KMS-11 (cell line): ENCODE results near the gene FCN2.

Source experiments
- H2AFZ ChIP-seq: fragments of 200-600 bp; sonication (generic); 2 replicates; pipeline ENCODE4 v1.6.1; 2016; ENCODE audit warnings: antibody characterized with exemption, mixed run types, low read depth
- H3K27ac ChIP-seq: fragments of 200-600 bp; sonication (generic); 2 replicates; pipeline ENCODE4 v1.6.1; 2016; ENCODE audit warnings: mild to moderate bottlenecking, mixed run types
- H3K27me3 ChIP-seq: fragments of 200-600 bp; sonication (generic); 2 replicates; pipeline ENCODE4 v1.6.1; 2017; ENCODE audit warnings: mild to moderate bottlenecking, low read depth, mixed run types, moderate library complexity; ENCODE audit not compliant: insufficient read depth
- H3K36me3 ChIP-seq: fragments of 200-600 bp; sonication (generic); 2 replicates; pipeline ENCODE4 v1.6.1; 2017; ENCODE audit warnings: mild to moderate bottlenecking, mixed run types; ENCODE audit not compliant: insufficient read depth
- H3K4me1 ChIP-seq: fragments of 200-600 bp; sonication (generic); 2 replicates; pipeline ENCODE4 v1.6.1; 2016; ENCODE audit warnings: mild to moderate bottlenecking, low read depth, mixed run types; ENCODE audit not compliant: poor library complexity, severe bottlenecking
- H3K4me2 ChIP-seq: fragments of 200-600 bp; sonication (generic); 2 replicates; pipeline ENCODE4 v1.7.0; 2016; ENCODE audit warnings: mild to moderate bottlenecking, mixed run types
- H3K4me3 ChIP-seq: fragments of 200-600 bp; sonication (generic); IDR thresholded peaks from 2 replicates; pipeline ENCODE4 v1.6.1; 2017; ENCODE audit warnings: low read depth, low read length, mixed read lengths; ENCODE audit not compliant: insufficient read depth
- H3K79me2 ChIP-seq: fragments of 200-600 bp; sonication (generic); 2 replicates; pipeline ENCODE4 v1.6.1; 2016; ENCODE audit warnings: low read depth, mixed run types; ENCODE audit not compliant: insufficient read depth
- H3K9ac ChIP-seq: fragments of 200-600 bp; sonication (generic); 2 replicates; pipeline ENCODE4 v1.6.1; 2016; ENCODE audit warnings: mild to moderate bottlenecking, mixed run types
- H4K20me1 ChIP-seq: fragments of 200-600 bp; sonication (generic); 2 replicates; pipeline ENCODE4 v1.6.1; 2016; ENCODE audit warnings: mild to moderate bottlenecking, mixed run types; ENCODE audit not compliant: insufficient read depth
- TF ChIP-seq, protein P1 (sequence below): fragments of 200-600 bp; sonication (generic); conservative IDR thresholded peaks from 2 replicates; pipeline ENCODE4 v1.6.1; 2017; ENCODE audit warnings: low read depth, mild to moderate bottlenecking, antibody characterized with exemption, low read length, moderate library complexity, mixed read lengths

The FCN2 gene

DNA sequence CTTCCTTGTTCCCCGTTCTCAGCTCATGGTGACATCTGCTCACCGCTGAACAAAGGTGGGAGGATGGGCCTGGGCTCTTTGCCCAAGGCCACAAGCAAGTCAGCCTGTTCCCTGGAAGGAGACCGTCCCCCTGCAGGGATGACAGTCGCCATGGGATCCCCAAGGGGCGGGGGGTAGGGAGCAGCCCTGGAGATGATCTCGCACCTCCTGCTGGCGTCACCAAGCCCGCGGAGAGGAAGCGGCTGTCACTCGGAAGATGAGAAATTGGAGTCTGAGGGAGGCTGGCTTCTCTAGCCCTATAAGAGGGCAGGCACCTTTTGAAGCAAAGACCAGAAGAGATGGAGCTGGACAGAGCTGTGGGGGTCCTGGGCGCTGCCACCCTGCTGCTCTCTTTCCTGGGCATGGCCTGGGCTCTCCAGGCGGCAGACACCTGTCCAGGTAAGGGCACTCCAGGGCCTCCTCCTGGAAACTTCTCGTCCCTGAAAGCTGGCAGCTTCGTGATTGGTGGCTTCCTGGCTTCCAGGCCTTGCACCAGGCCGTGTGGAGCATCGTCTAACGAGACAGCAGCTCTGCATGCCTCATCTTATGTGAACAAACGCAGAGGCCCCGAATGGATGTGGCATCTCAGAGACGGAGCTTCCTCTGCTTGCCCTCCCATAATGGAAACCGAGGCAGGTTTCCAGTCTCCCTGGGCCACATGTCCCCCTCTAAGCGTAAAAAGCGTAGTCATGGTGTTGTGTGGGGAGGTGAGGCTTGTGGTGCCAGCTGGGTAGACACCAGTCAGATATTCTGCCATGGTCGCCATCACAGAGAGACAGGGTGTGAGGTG, at the start of gene FCN2:
Gene FCN2, plus strand, starts transcription at position 327 of the 829 bp plus-strand sequence. Its CDS starts 12 bp downstream, at position 339.
- no peak within 1 kb of the TSS for H3K4me2 ChIP-seq
- H3K27me3 ChIP-seq = peaks cover 11% of the 10 kb centered on the region; the same call in 1 of the 2 replicates
- no peaks in the 10 kb centered on the region for H3K36me3 ChIP-seq

DNA sequence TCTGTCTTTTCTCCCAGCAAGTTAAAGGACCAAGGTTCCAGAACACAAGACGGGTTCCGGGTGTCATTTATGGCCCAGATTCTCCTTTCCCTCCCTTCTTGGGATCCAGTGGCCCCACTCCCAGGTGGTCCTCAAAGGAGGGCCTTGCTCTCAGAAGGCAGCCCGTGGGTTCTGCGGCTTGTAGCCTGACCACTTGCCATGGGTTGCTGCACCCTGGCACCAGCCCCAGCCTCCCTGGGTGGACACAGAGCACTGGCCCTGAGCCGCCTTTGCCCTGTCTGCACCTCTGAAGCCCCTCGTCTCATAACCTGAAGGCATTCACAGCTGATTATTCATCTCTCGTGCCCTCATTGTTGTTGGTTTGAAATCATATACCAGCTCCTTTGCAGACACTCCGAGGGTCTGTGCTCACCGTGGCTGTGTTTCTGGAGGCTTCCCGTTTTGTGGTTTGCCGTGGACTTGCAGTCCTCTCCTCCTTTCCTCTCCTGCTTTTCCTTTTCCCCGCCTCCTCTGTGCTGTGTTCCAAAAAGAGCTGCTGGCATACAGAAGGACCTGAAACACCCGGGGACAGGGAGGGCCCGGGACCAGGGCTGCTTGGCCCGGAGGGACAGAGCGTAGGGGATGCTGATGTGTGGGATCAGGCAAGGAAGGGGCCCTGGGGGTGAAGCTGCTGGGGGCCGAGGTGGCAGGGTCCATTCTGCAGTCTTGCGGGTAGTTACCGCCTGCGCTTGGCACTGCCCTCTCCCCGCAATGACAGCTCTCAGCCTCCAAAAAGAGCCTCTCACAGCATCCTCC, 49.5 kb upstream of the FCN2 start:
- no peaks in the 10 kb centered on the region for H4K20me1 ChIP-seq
- no peak overlapping the region for H3K9ac ChIP-seq
- H3K4me3 ChIP-seq = no peak overlapping the region
- H3K36me3 ChIP-seq = no peaks in the 10 kb centered on the region
- no peaks in the 10 kb centered on the region for H3K4me1 ChIP-seq
- peaks cover 18% of the 10 kb centered on the region; the same call in 1 of the 2 replicates for H3K27me3 ChIP-seq
- no peaks in the 10 kb centered on the region for H3K79me2 ChIP-seq
- TF ChIP-seq, protein P1, sequence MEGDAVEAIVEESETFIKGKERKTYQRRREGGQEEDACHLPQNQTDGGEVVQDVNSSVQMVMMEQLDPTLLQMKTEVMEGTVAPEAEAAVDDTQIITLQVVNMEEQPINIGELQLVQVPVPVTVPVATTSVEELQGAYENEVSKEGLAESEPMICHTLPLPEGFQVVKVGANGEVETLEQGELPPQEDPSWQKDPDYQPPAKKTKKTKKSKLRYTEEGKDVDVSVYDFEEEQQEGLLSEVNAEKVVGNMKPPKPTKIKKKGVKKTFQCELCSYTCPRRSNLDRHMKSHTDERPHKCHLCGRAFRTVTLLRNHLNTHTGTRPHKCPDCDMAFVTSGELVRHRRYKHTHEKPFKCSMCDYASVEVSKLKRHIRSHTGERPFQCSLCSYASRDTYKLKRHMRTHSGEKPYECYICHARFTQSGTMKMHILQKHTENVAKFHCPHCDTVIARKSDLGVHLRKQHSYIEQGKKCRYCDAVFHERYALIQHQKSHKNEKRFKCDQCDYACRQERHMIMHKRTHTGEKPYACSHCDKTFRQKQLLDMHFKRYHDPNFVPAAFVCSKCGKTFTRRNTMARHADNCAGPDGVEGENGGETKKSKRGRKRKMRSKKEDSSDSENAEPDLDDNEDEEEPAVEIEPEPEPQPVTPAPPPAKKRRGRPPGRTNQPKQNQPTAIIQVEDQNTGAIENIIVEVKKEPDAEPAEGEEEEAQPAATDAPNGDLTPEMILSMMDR = no peak
- no peak overlapping the region for H2AFZ ChIP-seq
- no peak overlapping the region for H3K27ac ChIP-seq
- H3K4me2 ChIP-seq = no peak overlapping the region

More for the DNA sequence above, at the start of gene FCN2:
- H3K79me2 ChIP-seq = no peaks in the 10 kb centered on the region
- no peaks in the 10 kb centered on the region for H3K4me1 ChIP-seq
- no peak within 1 kb of the TSS for H2AFZ ChIP-seq
- H4K20me1 ChIP-seq = no peaks in the 10 kb centered on the region
- TF ChIP-seq, protein P1 = no peak
- no peak within 1 kb of the TSS for H3K27ac ChIP-seq
- no peak within 1 kb of the TSS for H3K4me3 ChIP-seq
- no peak within 1 kb of the TSS for H3K9ac ChIP-seq

DNA sequence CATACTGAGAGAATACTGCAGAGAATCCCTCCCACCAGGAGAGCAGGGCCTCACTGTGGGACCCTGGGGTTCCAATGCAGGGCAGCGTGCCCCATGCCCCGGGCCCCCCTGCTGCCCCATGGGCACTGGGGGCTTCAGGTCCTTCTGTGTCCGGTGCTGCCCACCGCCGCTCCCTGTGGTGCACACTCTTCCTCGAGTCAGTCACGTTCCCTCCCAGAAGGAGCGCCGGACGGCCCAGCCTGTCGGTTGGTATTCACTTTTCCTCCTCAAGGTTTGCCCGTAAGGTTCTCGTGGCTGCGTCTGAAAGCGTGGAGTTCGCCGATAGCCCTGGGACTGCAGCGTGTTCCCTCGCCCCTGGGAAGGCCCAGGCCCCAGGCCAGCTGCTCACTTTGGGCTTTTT, 48.1 kb upstream of the FCN2 start:
- Histone ChIP-seq H2AFZ (no peak overlapping the region), H3K36me3 (no peaks in the 10 kb centered on the region), H4K20me1 (no peaks in the 10 kb centered on the region), H3K27ac (no peak overlapping the region), H3K4me3 (no peak overlapping the region), H3K9ac (no peak overlapping the region), H3K4me1 (no peaks in the 10 kb centered on the region), H3K27me3 (peaks cover 25% of the 10 kb centered on the region; the same call in 1 of the 2 replicates), H3K4me2 (no peak overlapping the region), H3K79me2 (no peaks in the 10 kb centered on the region)
- TF ChIP-seq, protein P1 = no peak

DNA sequence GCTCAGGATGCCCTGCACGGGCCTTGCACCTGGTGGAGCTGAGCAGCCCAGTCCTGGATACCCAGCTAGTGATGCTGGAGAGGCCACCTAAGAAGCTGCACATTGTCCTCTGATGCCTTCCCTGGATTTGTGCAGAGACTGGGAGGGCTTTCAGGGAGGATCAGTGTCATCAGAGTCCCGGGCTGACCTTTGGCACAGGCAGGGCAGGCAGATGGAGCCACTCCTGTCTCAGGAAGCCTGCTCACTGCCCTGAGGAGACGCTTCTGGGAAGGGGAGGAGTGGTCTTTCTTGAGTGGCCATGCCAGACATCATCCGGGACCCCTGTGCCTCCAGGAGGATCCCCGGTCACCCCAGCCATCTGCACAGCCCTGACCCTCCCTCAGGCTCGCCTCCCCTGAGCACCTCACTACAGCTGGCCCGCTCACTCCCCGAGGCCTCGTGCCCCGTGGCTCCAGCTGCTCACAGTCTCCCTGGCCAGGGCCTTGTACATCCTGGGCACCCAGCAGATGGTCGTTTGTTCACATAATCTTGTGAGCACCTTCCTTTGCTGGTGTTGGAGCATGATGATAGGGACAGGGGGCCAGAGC, 47.2 kb upstream of the FCN2 start:
- Histone ChIP-seq H3K4me1 (no peaks in the 10 kb centered on the region), H3K27me3 (peaks cover 25% of the 10 kb centered on the region; the same call in 1 of the 2 replicates), H3K79me2 (no peaks in the 10 kb centered on the region), H2AFZ (no peak overlapping the region), H4K20me1 (no peaks in the 10 kb centered on the region), H3K27ac (no peak overlapping the region), H3K4me3 (no peak overlapping the region), H3K36me3 (no peaks in the 10 kb centered on the region), H3K9ac (no peak overlapping the region), H3K4me2 (no peak overlapping the region)
- TF ChIP-seq, protein P1 = no peak
